B cell (primary cell): ENCODE data around the gene PLCL1. TPM values are rescaled to one million over a fixed set of nuclear protein-coding genes. Genes with fewer than 3 reads are reported as not detected.

Experiments
- ATAC-seq: fragments of 200-7000 bp; cut with Tn5 transposase; one replicate; pipeline ENCODE4 v1.10.0; 2021; ENCODE audit warnings: low read depth, mild to moderate bottlenecking, moderate number of reproducible peaks, moderate library complexity
- CTCF ChIA-PET: fragments of 350-600 bp; sonication (Branson Sonifier 250); formaldehyde crosslinking; loops from one replicate; lab custom pipeline; 2021; ENCODE audit warnings: antibody characterized with exemption, inconsistent platforms; lab: Charles Lee
- POLR2A ChIA-PET: fragments of 350-600 bp; sonication (Branson Sonifier 250); formaldehyde crosslinking; loops from one replicate; lab custom pipeline; 2021; ENCODE audit warnings: antibody characterized with exemption; lab: Charles Lee
- DNase-seq: peaks from one replicate; pipeline ENCODE4 v3.0.0; 2013
- H2AFZ ChIP-seq: 2 replicates; pipeline ENCODE4 v1.6.1; 2012; ENCODE audit warnings: mild to moderate bottlenecking, low read depth, low read length; ENCODE audit not compliant: insufficient read depth, poor library complexity, severe bottlenecking
- H3K27ac ChIP-seq, 2 donors: 1 replicate in 1 of 2; 2 replicates in 1 of 2; pipeline ENCODE4 v1.5.1; 2012 to 2013; ENCODE audit warnings: low read length in 2 of 2, mild to moderate bottlenecking in 2 of 2, moderate library complexity in 1 of 2
- H3K27me3 ChIP-seq, 4 experiments: fragments of 200-600 bp in 1 of 4; sonication (generic) in 1 of 4; replicated peaks in 1 of 4; 1 replicate in 2 of 4; 2 replicates in 2 of 4; pipeline versions ENCODE4 v1.6.1 to v1.7.0; 2013 to 2016; ENCODE audit warnings: low read length in 3 of 4, mild to moderate bottlenecking in 2 of 4, mixed read lengths in 1 of 4, moderate library complexity in 1 of 4; ENCODE audit not compliant: insufficient read depth in 4 of 4, control insufficient read depth in 3 of 4; ENCODE audit errors: control extremely low read depth in 1 of 4
- H3K36me3 ChIP-seq, 2 experiments: replicated peaks in 1 of 2; 1 replicate in 1 of 2; 2 replicates in 1 of 2; pipeline versions ENCODE4 v1.6.1 to v1.7.1; 2013; ENCODE audit warnings: low read length in 1 of 2; ENCODE audit not compliant: insufficient read depth in 2 of 2, control insufficient read depth in 1 of 2; ENCODE audit errors: control extremely low read depth in 1 of 2, extremely low read depth in 1 of 2
- H3K4me1 ChIP-seq, 2 donors: fragments of 200-600 bp in 1 of 2; sonication (generic) in 1 of 2; 1 replicate in 1 of 2; 2 replicates in 1 of 2; pipeline versions ENCODE4 v1.5.1 to v1.6.1; 2013 to 2017; ENCODE audit warnings: low read length in 2 of 2; ENCODE audit not compliant: control insufficient read depth in 2 of 2, insufficient read depth in 2 of 2
- H3K4me2 ChIP-seq: replicated peaks from 2 replicates; pipeline ENCODE3; 2012; ENCODE audit warnings: mild to moderate bottlenecking, low read depth, low read length; ENCODE audit not compliant: poor library complexity, severe bottlenecking
- H3K4me3 ChIP-seq, 5 experiments: fragments of 200-600 bp in 1 of 5; sonication (generic) in 1 of 5; 1 replicate in 3 of 5; 2 replicates in 2 of 5; pipeline versions ENCODE4 v1.5.1 to v1.7.0; 2011 to 2016; ENCODE audit warnings: low read length in 4 of 5, mild to moderate bottlenecking in 4 of 5, low read depth in 2 of 5, control low read depth in 1 of 5, moderate library complexity in 1 of 5; ENCODE audit not compliant: insufficient read depth in 1 of 5; ENCODE audit errors: control extremely low read depth in 1 of 5, extremely low read depth in 1 of 5
- H3K79me2 ChIP-seq: fragments of 200-600 bp; sonication (generic); one replicate; pipeline ENCODE4 v1.6.0; 2016; ENCODE audit warnings: low read length; ENCODE audit not compliant: control insufficient read depth, insufficient read depth
- H3K9ac ChIP-seq: fragments of 200-600 bp; sonication (generic); 2 replicates; pipeline ENCODE4 v1.6.1; 2017; ENCODE audit warnings: mild to moderate bottlenecking, low read length, moderate library complexity
- H3K9me3 ChIP-seq, 3 donors: one replicate each; pipeline versions ENCODE4 v1.6.1 to v1.7.1; 2013; ENCODE audit warnings: low read length in 2 of 3; ENCODE audit not compliant: control insufficient read depth in 2 of 3, insufficient read depth in 1 of 3; ENCODE audit errors: control extremely low read depth in 1 of 3
- H4K20me1 ChIP-seq: 2 replicates; pipeline ENCODE4 v1.6.0; 2012; ENCODE audit warnings: mild to moderate bottlenecking, low read length; ENCODE audit not compliant: insufficient read depth, control insufficient read depth, poor library complexity, severe bottlenecking
- H3K27ac Mint-ChIP-seq: one replicate; pipeline ENCODE4 v1.8.0; 2021; ENCODE audit warnings: mixed read lengths
- H3K27me3 Mint-ChIP-seq: one replicate; pipeline ENCODE4 v1.8.0; 2021; ENCODE audit warnings: mixed read lengths
- H3K4me1 Mint-ChIP-seq: one replicate; pipeline ENCODE4 v1.8.0; 2021; ENCODE audit warnings: mixed read lengths
- H3K4me3 Mint-ChIP-seq: one replicate; pipeline ENCODE4 v1.8.0; 2021; ENCODE audit warnings: mixed read lengths
- H3K9me3 Mint-ChIP-seq: one replicate; pipeline ENCODE4 v1.8.0; 2022; ENCODE audit warnings: mixed read lengths; ENCODE audit not compliant: insufficient read depth
- CTCF ChIP-seq: fragments of 200-600 bp; IDR thresholded peaks from one replicate; pipeline ENCODE4 v1.8.0; 2022; ENCODE audit warnings: antibody characterized with exemption, mild to moderate bottlenecking
- EZH2 ChIP-seq: IDR thresholded peaks from 2 replicates; pipeline ENCODE4 v1.6.1; 2012; ENCODE audit warnings: borderline replicate concordance, low read depth, mild to moderate bottlenecking, moderate library complexity, low read length; ENCODE audit not compliant: insufficient read depth, poor library complexity, severe bottlenecking
- intact Hi-C: fragments of 100-400 bp; cut with micrococcal nuclease; formaldehyde crosslinking; loops from one replicate; pipeline ENCODE4 v1.10.0; 2022
- polyA plus RNA-seq: library from polyadenylated mRNA; depleted of rRNA; stranded (reverse); fragments of >200 nt; gene quantifications from 2 replicates; pipeline ENCODE4 v1.2.3, GENCODE V29; 2012
- total RNA-seq, 2 donors: library from RNA; stranded (reverse); fragments of 120-200 nt in 1 of 2; gene quantifications; 1 replicate in 1 of 2; 2 replicates in 1 of 2; pipeline versions ENCODE4 v1.2.3 to v1.2.4, GENCODE V29; 2013 to 2022

PLCL1 gene
- total and polyA plus RNA-seq, 2 donors (not counting 1 experiment from before 2014, with no cell fraction given), result 0.07 to 0.25 TPM

- Histone ChIP-seq H2AFZ (no peak overlapping the region), H4K20me1 (no peaks in the 10 kb centered on the region), H3K36me3 (no peaks in the 10 kb centered on the region), H3K9me3 (peaks cover 0 to 8% (median 3%) of the 10 kb centered on the region in 3 donors), H3K4me2 (no peak overlapping the region), H3K27ac (no peak overlapping the region), H3K79me2 (no peaks in the 10 kb centered on the region), H3K27me3 (no peaks in the 10 kb centered on the region), H3K4me3 (no peak overlapping the region), H3K4me1 (no peaks in the 10 kb centered on the region), H3K9ac (no peak overlapping the region)
- ATAC-seq, result no peak
- no peak for DNase-seq
- H3K4me1 Mint-ChIP-seq, result no peaks in the 10 kb centered on the region
- intact Hi-C loops, result no loop called here
- POLR2A ChIA-PET, result no interaction called here
- H3K27me3 Mint-ChIP-seq, result no peaks in the 10 kb centered on the region
- H3K9me3 Mint-ChIP-seq, result peaks cover 9% of the 10 kb centered on the region
- no peak overlapping the region for H3K27ac Mint-ChIP-seq
- CTCF ChIA-PET, result no interaction called here
- TF ChIP-seq EZH2 (no peak), CTCF (no peak)
- no peak overlapping the region for H3K4me3 Mint-ChIP-seq
Observed at GRCh38 chr2:198161151-198161550, 356.8 kb downstream of the PLCL1 start.

- POLR2A ChIA-PET, result no interaction called here
- no peak overlapping the region for H3K27ac ChIP-seq
- Mint-ChIP-seq H3K9me3 (peaks cover 4% of the 10 kb centered on the region), H3K27ac (no peak overlapping the region), H3K4me3 (no peak overlapping the region), H3K27me3 (no peaks in the 10 kb centered on the region), H3K4me1 (no peaks in the 10 kb centered on the region)
- TF ChIP-seq EZH2 (no peak), CTCF (no peak)
- no peak overlapping the region for H3K4me3 ChIP-seq
- intact Hi-C loops, result no loop called here
- no peaks in the 10 kb centered on the region for H4K20me1 ChIP-seq
- H3K4me2 ChIP-seq, result no peak overlapping the region
- CTCF ChIA-PET, result no interaction called here
- H3K9ac ChIP-seq, result no peak overlapping the region
- ATAC-seq (no peak), DNase-seq (no peak)
- H3K36me3 ChIP-seq, result no peaks in the 10 kb centered on the region
- no peak overlapping the region for H2AFZ ChIP-seq
- H3K79me2 ChIP-seq, result no peaks in the 10 kb centered on the region
- H3K9me3 ChIP-seq, result peaks cover 0 to 7% (median under 1%) of the 10 kb centered on the region in 3 donors
- H3K27me3 ChIP-seq, result no peaks in the 10 kb centered on the region
- no peaks in the 10 kb centered on the region for H3K4me1 ChIP-seq
Observed at GRCh38 chr2:198162276-198162675, 357.9 kb downstream of the PLCL1 start.
